SK-N-SH (cell line): ENCODE data around the gene TRH.

Experiments used
- CTCF ChIP-seq: fragments of 200-600 bp; sonication (generic); IDR thresholded peaks from 2 replicates; pipeline ENCODE4 v1.6.1; 2017; ENCODE audit warnings: antibody characterized with exemption, mild to moderate bottlenecking, moderate library complexity
- EP300 ChIP-seq, 2 experiments: IDR thresholded peaks; 2 replicates each; pipeline versions ENCODE4 v1.4.0 to v1.6.1; 2012; ENCODE audit warnings: borderline replicate concordance in 1 of 2, low read depth in 1 of 2, low read length in 1 of 2
- MXI1 ChIP-seq: IDR thresholded peaks from 2 replicates; pipeline ENCODE4 v1.6.1; 2012; ENCODE audit warnings: mild to moderate bottlenecking, low read depth, low read length, improper control_type of control experiment
- POLR2AphosphoS5 ChIP-seq: IDR thresholded peaks from 2 replicates; pipeline ENCODE4 v1.6.1; 2012; ENCODE audit warnings: low read depth, low read length
- SMC3 ChIP-seq: IDR thresholded peaks from 2 replicates; pipeline ENCODE4 v1.6.1; 2012; ENCODE audit warnings: low read depth, low read length, improper control_type of control experiment
- TF ChIP-seq, protein P1 (sequence below): IDR thresholded peaks from 2 replicates; pipeline ENCODE4 v1.6.1; 2012; ENCODE audit warnings: mild to moderate bottlenecking, low read depth, low read length, moderate library complexity

GRCh38 chr3:129943020-129943419 is 31.5 kb upstream of the TRH start:
- TF ChIP-seq, protein P1, sequence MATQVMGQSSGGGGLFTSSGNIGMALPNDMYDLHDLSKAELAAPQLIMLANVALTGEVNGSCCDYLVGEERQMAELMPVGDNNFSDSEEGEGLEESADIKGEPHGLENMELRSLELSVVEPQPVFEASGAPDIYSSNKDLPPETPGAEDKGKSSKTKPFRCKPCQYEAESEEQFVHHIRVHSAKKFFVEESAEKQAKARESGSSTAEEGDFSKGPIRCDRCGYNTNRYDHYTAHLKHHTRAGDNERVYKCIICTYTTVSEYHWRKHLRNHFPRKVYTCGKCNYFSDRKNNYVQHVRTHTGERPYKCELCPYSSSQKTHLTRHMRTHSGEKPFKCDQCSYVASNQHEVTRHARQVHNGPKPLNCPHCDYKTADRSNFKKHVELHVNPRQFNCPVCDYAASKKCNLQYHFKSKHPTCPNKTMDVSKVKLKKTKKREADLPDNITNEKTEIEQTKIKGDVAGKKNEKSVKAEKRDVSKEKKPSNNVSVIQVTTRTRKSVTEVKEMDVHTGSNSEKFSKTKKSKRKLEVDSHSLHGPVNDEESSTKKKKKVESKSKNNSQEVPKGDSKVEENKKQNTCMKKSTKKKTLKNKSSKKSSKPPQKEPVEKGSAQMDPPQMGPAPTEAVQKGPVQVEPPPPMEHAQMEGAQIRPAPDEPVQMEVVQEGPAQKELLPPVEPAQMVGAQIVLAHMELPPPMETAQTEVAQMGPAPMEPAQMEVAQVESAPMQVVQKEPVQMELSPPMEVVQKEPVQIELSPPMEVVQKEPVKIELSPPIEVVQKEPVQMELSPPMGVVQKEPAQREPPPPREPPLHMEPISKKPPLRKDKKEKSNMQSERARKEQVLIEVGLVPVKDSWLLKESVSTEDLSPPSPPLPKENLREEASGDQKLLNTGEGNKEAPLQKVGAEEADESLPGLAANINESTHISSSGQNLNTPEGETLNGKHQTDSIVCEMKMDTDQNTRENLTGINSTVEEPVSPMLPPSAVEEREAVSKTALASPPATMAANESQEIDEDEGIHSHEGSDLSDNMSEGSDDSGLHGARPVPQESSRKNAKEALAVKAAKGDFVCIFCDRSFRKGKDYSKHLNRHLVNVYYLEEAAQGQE = no peak
- TF ChIP-seq CTCF (no peak), POLR2AphosphoS5 (no peak), SMC3 (no peak), EP300 (IDR thresholded peaks at IDR 0.05; ENCODE audit: borderline replicate concordance in 1 of 2, low read depth in 1 of 2, low read length in 1 of 2) (no peak), MXI1 (no peak)
